Measurements from ENCODE around the gene AK8.

Gene AK8

DNA sequence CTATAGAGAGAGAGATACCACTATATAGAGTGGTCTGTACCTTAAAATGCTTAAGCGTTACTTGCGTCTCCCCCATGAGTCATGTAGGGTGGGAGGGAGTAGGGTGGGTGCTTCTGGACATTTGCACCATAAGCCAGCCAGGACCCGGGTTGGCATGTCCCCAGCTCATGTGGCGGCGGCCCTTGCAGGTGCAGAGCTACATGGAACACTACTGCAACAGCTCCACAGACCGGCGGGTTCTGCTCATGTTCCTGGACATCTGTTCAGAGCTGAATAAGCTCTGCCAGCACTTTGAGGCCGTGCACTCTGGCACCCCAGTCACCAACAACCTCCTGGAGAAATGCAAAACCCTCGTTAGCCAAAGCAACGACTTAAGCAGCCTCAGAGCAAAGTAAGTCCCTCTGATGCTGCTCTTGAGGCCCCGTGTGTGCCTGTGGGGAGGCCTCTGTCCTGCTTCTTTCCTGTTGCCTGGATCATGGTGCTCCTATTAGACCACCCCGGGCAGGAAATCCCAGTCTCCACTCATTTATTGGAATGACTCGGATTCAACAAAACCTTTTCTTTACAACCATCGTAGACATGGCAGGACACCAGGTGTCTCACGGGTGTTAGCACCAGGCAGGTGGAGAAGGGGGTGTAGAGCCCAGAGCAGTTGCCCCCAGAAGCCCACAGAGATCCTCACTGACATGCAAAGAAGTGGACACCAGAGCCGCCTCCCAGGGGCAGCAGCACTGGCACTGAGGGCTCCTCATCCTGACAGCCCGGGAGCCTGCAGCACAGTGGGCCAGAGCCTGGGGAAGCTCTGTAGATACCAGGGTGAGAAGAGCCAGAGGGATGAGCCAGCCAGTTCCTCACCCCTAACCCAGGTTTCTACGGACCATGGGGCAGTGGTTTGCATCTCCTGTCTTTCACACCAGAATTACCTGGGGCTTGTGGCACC is 9.4 kb upstream of the AK8 start:
- DNase-seq (ENCODE audit: low read depth) = no peak

DNA sequence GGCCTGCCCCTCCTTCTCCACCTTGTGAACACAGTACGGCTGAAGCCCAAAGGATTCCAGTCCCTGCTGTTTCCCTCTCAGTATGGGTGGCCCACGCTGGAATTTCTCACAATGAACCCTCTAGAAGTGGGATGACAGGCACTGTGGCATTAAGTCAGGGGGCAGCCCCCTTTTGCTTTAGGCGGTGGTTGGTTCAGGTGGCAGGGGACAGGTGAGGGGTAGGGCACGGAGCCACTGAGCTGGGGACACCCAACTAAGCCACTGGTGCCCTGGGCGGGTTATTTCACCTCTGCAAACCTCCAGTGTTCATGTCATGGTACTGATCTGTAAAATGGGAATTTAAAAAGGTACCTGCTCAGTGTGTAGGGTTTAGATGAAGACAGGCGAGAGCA is 8.2 kb upstream of the AK8 start:
- no peak for DNase-seq (ENCODE audit: low read depth)

DNA sequence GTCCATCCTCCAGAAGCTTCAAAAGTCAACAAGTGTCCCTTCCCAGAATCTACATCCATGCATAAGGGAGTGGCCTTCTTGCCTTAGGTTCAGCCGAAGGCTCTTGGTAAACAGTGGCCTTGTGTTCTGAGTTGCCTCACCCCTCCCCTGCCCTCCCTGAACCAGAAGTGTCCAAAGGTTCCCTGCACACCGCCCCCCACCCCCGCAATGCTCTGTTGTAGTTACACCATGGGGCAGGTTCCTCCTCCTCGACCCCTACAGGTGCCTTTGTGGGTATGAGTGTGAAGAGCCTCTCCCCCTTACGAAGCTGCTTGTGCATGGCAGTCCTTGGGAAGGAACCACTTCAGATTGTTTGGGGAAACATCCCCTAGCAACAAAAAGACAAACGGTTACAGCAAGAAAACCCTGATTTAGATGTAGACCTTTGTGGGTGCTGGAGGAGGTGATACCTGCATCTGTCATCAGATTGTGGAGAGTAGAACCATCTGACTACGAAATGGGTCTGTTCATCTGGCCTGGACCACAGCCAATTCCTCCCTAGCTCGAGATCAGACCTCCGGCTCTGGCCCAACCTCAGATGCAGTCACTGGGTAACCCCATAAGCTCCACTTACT is 7.7 kb upstream of the AK8 start:
- no peak for DNase-seq (ENCODE audit: low read depth)

DNA sequence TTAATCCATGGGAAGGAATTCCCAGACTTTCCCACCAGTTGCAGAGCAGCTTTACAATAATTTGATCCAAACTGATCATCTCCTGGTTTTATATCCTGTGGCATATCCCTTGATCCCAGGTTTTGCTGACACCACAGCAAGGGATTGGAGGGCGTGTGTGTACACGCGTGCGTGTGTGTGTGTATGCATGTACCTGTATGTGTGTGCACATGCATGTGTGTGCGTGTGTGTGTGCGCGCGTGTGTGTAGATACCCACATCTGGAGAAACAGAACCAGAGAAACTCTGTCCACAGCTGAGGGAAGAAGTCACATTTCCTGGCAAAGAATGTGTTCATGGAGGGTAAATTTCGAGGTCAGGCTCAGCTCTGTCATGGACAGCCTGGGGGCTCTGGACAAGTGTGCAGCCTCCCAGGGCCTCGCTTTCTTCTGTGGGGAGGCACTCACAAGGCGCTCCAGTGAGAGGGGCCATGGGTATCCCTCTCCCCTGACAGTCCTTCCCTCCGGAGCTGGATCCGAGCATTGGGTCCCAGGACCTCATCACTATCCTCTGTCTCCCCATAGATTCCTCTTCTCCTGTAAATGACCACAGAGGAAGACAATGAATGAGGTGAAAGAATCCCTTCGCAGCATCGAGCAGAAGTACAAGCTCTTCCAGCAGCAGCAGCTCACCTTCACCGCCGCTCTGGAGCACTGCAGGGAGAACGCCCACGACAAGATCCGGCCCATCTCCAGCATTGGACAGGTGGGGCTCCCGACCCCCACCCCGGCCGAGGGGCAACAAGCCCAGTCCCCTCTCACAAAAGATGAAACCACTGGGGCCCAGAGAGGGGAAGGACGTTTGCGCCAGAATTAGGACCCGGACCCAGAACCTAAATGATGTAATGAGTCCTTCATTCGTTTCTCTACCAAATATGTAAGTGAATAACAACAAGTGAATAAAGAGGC is 5.5 kb upstream of the AK8 start:
- DNase-seq (ENCODE audit: low read depth) = no peak

DNA sequence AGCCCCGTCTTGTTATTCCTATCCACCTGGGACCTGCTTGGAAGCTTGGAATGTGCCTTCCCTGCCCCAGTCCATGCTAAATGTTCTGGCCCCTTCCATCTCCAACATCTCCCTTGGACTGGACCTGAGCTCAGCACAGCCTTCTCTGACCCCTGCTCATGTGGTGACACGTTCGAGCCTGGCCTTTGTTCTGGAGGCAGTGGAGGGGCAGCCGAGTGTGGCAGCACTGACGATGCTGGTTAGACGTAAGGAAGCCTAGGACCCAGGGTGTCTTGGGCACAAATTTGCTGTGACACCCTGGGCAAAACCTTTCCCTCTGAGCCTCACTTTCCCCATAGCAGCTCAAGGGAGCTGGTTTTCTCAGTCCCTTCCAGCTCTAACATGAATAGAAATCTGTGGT is 4.5 kb upstream of the AK8 start:
- DNase-seq (ENCODE audit: low read depth) = no peak

DNA sequence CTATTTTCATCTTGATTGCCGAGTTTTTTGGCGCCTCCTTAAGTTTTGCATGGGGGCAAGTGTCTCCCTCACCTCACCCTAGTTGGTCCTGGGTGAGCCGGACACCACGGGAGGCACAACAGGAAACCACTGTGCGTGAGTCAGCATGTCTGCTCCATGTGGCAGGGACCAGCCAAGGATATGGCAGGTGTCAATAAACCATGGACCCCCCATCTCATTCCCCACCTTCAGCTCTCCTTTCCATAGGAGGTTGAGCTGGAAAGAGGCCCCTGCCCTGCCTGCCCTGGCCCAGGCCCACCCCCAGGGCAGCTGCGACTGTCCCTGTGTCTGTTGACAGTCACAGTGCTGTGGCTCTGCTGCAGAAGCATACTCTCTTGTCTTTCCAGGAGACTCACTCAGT is 3.7 kb upstream of the AK8 start:
- no peak for DNase-seq (ENCODE audit: low read depth)

DNA sequence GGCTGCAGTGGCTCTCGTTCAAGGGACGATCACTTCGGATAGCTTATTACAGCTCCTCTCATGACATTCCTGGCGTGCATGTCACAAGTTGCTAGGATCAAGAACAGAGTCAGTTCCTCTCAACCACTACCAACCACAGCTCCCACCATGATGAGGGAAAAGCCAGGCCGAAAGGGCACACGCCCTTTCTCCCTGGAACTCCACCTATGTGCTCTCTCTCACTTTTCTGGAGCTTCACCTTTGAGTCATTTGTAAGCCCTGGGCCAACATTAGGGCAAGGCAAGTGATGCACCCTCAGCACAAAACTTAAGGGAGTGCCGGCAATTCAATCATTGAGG is 2.2 kb upstream of the AK8 start:
- DNase-seq (ENCODE audit: low read depth) = no peak

DNA sequence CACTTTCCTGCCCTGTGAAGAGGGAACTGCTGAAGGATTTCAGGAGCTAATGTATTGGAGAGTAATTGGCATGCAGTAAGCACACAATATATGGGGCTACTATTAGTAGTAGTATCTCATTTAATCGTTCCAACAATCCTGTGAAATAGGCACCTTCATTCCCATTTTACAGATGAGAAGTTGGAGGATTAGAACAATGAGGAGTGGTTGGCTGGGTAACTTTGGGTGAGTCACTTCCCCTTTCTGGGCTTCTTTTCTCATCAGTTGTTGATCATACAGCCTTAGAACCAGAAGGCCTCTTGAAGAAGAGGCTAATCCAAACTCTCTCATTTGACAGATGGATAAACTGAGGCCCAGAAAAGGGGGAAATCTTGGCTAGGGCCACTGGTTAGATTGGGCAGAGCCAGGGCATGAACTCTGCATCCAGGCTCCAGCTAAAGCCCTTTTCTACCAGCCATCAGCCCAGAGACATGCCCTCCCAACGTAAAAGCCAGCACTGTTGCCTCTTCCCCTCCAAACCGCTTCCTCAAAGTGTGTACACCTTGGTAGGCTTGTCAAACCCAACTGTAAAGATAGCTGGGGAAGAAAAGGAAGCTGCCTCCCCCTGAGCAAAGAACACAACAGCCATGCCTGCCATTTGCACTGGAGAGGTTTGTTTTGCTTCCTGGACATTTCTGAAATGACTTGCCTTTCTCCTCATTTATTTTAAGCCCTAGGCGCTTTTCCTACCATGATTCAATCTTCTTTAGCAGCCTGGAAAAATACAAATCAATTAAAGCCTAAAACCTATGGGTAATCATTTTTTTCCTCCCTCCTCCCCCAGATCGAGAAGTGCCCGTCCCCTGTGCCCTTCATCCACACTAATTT is 1.6 kb upstream of the AK8 start:
- no peak for DNase-seq (ENCODE audit: low read depth)

DNA sequence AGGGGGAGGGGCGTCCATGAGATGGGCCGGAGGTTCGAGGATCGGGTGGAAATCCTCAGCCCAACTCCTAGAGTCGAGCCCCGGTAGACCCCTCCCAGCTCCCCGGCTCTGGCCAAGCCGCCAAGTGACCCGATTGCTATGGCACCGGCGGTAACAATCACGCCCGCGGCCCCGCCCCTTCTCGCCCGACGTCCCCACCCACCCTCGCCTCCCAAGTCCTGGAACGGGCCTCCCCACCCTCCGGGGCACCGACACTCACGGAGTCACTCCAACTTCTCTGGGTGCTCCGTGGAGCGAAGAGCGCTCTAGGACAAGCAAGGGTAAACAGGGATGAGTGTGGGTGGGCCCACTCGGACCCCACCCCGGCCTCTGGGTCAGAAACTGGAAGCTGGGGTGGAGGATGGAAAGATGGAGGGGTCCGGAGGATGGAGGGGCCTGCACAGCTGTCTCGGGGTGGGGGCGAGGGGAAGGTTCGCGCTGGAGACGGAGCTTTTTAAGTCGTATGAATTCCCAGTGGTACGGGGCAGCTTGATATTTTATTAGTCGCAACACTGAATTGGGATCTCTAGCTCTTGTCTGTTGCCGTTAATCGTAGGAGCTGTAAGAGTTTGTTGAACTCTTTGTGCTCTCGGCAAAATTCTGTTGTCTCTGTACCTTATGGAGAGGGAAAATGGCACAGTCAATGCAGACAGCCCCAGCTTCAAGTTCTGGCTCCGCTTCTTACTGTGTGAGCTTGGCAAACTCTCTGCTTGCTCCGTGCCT is 792 bp upstream of the AK8 start, which contains the start of gene SPACA9:
Gene SPACA9, plus strand, starts transcription at position 204 of the 762 bp plus-strand sequence. CDS start 5,050 bp downstream, outside the sequence.
- DNase-seq (ENCODE audit: low read depth) = no peak

DNA sequence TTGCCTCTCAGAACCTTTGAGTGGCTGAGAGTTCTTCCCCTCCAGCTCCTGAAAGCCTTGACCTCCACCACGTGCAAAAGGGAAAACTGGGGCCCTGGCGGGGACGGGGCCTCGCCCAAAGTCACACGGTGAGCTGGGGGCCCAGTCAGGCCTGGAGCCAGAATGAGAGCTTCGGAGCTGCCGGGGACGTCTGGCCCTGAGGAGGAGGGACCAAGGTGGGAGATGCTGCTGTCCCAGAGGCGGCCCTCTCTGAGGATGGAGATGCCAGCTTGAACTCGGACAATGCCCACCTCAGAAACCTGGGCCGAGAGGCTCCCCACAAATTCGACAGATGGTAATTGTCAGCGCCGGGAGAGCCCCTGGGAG is 643 bp downstream of the AK8 start:
- no peak for DNase-seq (ENCODE audit: low read depth)

DNA sequence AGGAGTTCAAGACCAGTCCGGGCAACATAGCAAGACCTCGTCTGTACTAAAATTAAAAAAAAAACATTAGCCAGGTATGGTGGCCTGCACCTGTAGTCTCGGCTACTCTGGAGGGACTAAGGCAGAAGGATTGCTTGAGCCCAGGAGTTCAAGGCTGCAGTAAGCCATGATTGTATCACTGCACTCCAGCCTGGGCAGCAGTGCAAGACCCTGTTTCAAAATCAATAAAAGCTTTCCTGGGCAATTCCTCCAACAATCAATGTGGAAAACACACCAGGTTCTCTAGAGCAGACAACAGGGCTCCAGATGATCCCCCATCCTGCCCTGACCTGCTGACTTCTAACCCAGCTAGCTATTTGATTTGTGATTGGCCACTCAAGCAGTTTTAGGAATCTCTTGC is 1.2 kb downstream of the AK8 start:
- no peak for DNase-seq (ENCODE audit: low read depth)

DNA sequence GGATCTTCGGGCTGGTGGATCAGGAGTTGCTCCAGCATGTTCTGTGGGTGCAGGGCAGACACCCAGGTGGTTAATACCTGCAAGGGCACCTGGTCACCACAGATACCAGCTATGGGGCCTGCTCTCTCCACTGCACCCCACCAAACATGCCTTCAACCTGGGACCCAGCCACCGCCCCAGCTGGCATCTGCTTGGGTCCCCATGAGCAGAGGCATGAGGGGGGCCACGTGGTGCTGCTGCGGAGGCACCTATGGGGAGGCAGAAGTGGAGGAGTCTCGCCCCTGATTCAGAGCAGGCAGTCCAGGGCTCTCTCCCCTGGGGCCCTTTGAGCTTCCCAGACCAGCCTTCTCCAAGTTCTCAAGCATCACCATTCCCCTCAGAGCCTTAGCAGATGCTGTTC is 2.9 kb downstream of the AK8 start:
- no peak for DNase-seq (ENCODE audit: low read depth)

DNA sequence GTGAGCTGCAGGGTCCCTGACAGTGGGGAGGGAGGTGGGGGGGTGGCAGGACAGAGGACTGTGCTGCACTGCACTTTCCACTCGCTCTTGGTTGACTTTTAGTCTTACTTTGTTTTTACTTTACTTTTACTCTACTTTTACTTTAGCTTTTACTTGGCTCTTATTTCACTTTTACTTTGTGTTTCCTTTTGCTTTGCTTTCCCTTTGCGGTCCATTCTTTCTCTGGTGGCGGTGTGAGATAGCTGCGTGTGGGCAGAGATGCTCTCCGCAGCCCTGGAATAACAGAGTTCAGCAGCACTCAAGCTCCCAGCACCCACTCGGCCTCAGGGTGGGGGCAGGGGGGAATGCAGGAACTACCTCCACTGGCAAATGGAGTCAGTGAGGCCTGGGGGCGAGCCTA is 4.7 kb downstream of the AK8 start:
- DNase-seq (ENCODE audit: low read depth) = no peak

DNA sequence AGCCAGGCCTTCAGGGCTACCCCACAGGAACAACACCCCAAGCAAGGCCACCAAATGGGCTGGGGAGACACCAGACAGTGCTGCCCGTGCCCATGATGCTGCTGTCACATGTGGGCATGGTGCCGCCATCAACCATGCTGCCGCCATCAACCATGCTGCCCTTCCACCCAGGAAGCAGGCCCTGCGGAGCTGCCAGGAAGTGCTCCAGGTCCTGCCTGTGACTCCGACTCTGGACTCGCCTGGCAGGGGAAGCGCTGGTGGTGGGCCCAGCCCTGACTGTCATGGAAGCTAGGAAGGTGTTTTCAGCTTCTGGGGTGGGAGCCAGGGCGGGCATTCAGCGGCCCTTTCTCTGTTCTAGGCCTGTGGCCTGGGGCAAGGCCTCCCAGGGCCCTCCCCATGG is 8.8 kb downstream of the AK8 start:
- no peak for DNase-seq (ENCODE audit: low read depth)

DNA sequence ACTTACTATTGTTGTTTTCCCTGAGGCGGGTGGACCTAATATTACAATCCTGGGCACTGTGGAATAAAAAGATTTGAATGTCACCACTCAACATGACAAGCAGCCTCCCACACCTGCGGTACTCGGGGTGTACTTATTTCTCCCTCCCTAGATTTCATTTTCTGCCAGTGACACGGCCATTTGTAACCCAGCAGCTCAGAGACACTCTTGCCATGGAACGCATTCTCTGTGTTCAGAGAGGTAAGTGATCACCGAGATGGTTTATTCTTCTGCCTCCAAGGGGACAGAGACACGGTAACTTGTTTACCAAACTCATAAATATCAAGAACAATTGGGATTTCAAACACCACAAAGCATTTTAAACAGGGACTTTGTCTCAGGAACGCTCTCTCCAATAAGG is 11.2 kb downstream of the AK8 start:
- DNase-seq (ENCODE audit: low read depth) = no peak

DNA sequence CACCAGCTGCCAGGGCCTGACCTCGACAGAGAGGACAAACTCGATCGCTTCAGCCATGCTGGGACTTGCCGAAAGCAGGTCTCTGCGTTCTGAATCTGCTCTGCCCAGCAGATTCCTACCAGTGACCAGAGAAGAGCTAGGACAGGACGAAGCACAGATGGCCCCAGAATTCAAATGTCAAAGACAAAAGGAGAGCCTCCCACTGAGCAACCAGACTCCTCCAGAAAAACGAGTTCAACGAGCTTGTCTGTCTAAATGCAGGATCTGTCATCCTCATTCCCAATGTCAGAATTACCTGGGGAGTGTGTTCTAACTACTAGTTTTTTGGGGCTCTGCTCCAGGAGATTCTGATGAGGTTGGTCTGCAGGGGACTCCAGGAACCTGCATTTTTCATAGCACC is 13.4 kb downstream of the AK8 start:
- DNase-seq (ENCODE audit: low read depth) = no peak

DNA sequence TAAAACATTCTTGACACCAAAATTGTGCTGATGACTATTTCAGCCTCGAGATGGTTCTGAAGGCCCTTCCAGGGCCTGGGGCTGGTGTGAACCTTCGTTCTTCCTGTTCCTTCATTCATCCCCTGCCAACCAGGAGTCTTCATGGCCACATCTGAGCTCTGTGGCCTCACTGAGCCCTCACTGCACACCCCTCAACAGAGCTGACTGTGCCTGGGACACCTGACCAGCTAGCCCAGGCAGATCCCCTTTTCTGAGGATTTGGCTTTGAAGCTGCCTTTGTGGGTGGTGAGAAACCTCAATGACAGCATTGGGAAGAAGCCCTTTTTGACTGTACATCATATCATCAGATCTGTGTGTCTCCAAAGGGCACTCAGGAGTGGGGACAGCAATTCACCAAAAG is 13.8 kb downstream of the AK8 start:
- no peak for DNase-seq (ENCODE audit: low read depth)

DNA sequence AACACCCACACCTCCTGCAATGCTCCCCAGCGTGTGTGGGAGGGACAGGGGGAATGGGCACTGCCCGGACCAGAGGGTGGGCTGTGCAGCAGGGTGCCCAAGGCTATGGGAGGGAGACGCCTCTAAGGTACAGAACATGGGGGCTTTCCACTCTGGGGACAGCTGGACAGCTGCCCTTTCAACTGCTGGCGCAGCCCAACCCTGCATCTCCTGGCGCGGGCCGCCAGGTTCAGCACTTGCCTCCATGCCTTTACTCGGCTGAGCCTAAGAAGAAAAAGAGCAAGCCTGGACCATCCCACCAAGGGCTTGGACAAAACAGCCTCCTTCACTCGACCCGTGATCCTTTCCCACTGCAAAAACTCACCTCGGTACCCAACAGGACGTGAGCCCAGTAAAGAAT is 15.0 kb downstream of the AK8 start:
- DNase-seq (ENCODE audit: low read depth) = no peak

DNA sequence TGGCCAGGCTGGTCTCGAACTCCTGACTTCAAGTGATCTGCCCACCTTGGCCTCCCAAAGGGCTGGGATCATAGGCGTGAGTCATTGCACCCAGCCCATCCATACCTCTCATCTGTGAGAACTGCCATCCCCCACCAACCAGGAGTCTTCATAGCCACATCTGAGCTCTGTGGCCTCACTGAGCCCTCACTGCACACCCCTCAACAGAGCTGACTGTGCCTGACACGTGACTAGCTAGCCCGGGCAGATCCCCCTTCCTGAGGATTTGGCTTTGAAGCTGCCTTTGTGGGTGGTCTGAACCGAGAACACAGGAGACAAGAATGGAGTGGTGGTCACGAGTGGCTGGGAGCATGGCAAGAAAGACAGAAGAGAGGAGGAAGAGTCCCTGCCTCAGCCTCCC is 15.6 kb downstream of the AK8 start:
- no peak for DNase-seq (ENCODE audit: low read depth)

DNA sequence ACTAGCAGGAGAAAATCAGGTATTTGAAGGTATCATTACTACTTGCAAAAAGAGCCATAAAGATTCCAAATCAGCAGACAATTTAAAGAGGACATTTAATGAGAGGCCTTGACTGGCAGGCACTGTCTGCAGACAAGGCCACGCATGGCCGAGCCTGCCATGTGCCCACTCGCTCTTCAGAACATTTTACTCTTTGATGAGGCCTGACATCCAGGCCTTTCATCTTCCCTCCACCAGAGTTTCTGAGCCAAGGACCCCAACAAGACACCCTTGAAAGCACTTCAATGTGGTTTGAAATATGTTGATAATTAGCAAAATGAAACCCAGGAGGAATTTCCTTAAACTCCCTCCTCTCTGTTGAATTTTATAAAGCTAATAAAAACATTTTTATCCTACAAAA is 16.4 kb downstream of the AK8 start:
- DNase-seq (ENCODE audit: low read depth) = no peak

DNA sequence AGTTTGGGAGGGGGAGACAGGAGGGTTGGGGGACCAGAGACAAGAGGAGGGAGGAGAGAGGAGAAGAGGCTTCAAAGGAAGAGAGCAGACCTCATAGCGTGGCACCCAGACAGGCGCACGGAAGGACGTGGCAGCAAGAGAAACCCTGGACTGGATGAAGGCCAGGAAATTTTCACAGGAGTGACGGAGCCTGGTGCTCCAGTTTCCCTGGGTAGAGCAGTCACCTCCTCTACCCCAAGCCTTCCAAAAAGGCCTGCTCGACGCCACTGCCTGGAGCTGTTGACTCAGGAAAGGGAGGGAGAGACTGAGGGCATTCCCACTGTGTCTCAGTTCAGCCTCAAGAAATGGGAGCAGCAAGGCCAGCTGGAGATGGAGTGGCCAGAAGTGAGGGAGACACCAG is 19.3 kb downstream of the AK8 start:
- DNase-seq (ENCODE audit: low read depth) = no peak
